HG03025 (cell line): ENCODE measurements around the gene AHRR.
A peak's percentile ranks its signal among the peaks of the same experiment; 100 is the strongest.
"Not testable (repeated sequence)": the region's sequence is repeated elsewhere in the genome, so short reads cannot be mapped to it uniquely, and the experiment has no call there.

Source experiments
- ATAC-seq: cut with Tn5 transposase; IDR thresholded peaks from one replicate; pipeline ENCODE4 v1.9.1; 2021; ENCODE audit warnings: mild to moderate bottlenecking, moderate library complexity; ENCODE audit not compliant: unreplicated experiment, low FRiP score

The AHRR gene

DNA sequence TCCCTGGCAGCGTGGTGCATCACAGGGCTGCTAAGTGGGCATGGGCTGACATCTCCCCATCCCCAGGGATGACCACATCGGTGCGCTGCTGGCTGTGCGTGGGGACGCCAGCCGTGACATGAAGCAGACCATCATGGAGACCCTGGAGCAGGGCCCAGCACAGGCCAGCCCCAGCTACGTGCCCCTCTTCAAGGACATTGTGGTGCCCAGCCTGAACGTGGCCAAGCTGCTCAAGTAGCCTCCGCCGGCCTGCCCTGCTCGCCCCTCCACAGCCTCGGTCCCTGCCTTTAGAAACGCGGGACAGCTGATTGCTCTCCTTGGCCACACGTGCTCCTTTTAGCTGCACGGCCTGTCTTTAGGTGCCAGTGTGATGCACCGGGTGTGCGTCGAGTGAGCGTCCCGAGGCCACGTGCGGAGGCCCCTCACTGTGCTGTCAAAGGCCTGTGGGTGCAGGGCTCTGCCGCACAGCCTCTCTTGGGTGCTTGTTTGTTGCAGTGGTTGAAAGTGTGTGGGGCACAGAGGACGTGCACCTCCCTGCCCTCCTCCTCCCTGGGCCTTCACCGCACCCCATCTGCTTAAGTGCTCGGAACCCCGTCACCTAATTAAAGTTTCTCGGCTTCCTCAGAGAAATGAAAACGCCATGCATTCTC is 145.3 kb downstream of the AHRR start:
- no peak for ATAC-seq

DNA sequence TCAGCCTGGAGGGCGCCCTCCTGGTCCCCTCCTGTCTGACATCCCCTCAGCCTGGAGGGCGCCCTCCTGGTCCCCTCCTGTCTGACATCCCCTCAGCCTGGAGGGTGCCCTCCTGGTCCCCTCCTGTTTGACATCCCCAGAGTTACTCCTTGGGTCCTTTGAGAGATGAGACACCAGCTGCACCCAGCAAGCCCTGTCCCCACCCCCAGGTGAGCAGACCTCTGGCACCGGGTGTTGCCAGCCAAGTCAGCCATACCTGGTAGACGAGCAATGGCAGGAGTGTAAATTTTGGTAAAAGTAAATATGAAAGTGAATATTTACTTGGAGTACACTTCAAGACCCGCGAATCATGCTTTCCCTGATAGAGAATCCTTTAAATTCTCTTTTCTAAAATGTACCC is 146.9 kb downstream of the AHRR start:
- ATAC-seq, result no peak

DNA sequence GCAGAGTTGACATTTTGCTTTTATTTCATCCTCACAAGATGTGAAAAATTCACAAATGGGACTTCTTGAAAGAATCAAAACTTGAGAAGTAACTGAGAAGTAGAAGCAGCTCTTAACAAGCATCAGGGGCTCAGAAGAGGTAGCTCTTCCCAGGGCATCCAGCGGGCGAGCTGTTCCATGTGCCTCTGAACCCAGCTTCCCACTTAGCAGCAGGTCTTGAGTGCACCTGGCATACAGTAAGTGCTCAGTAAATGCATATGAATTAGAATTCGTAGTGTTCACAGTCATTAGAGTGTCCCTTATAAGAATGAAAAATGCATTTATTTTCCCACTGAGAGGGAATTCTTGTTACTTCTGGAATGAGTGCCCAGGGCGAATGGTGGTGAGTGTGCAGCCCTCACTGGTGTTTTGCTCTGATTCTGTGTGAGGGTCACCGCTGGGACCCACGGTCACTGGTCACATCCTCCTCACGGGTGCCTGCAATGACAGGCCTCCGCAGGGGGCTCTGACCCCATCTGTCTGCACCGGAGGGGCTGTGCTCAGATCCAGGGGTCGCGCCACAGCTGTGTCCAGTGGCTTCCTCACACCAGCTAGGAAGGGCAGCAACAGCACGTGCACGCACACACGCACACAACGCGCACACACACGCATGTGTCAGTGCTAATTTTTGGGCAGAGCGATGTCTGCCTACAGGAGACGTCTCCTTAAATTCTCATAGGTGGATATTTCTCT is 148.4 kb downstream of the AHRR start:
- no peak for ATAC-seq

DNA sequence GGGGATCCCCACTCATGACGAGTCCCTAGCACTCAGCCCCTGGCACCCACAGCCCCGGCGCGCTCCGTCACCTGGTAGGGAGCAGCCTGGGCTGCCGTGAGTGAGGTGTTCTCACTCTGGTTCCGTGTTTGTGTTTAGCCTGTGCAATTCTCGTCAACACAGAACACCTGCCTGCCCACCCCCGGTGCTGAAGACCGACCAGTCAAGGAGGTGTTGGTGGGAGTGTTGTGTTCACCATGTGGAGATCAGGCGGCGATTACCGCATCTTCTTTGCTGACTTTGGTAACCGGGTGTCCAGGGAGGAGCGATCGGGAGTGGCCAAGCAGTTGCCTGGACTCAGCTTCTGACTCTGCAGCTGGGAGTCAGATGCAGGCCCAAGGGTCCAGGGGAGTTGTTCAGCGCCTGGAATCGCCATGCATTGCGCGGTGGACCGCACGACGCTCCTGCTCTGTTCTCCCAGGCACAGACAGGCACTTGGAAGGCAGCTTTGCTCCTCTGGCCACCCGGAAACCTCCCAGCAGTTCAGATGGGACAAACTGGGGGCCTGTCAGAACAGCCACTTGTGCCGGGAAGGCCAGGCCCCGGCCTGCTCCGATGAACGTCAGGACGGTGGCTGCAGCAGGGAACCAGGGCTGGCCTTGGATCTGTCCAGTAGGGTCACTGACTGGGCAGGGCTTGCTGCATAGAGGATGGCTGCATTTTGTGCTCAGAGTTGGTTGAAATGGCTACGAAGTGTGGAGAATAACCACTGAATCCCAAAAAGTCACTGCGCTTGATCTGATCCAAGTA is 149.6 kb downstream of the AHRR start:
- no peak for ATAC-seq

DNA sequence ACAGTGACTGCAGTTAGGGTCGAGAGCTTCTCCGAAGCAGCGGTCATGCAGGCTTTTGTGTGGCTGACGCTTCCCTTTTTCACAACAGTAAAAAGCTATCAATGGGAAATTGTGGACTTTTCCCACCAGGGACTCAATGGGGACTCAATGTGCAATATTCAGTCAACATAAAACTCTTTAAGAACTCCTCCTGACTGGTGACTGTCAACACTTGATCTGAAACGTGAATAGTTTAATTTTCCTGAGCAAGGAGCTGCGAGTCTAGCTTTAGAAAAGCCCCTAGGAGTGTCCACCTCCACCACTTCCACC is 150.2 kb downstream of the AHRR start:
- ATAC-seq, result no peak

DNA sequence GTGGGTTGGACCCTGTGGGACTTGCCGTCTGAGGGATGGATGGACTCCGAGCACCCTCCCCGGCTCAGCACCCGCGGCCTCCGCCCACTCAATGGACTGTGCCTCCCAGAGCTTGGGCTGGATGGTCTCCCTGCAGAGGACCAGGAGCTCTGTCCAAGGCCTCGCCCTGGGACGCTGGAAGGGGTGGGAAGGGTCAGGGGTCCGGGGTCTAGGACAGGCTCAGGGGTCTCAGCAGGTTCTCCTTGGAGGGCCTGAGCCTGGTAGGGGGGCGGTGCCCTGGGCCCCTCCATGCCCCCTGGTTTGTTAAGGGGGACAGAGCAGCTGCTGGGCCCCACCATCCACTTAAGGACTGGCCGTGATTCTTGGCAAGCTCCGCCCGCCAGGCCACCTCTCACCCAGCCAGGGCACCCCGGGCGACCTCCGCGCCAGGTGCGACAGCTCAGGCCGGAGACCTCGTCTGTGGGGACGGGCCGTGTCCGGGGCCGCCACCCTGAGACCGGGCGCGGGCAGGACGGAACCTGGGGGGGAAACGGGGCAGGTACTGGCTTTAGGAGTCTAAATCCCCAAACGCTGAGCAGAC is 150.7 kb downstream of the AHRR start:
- peak; percentile 22 for ATAC-seq

DNA sequence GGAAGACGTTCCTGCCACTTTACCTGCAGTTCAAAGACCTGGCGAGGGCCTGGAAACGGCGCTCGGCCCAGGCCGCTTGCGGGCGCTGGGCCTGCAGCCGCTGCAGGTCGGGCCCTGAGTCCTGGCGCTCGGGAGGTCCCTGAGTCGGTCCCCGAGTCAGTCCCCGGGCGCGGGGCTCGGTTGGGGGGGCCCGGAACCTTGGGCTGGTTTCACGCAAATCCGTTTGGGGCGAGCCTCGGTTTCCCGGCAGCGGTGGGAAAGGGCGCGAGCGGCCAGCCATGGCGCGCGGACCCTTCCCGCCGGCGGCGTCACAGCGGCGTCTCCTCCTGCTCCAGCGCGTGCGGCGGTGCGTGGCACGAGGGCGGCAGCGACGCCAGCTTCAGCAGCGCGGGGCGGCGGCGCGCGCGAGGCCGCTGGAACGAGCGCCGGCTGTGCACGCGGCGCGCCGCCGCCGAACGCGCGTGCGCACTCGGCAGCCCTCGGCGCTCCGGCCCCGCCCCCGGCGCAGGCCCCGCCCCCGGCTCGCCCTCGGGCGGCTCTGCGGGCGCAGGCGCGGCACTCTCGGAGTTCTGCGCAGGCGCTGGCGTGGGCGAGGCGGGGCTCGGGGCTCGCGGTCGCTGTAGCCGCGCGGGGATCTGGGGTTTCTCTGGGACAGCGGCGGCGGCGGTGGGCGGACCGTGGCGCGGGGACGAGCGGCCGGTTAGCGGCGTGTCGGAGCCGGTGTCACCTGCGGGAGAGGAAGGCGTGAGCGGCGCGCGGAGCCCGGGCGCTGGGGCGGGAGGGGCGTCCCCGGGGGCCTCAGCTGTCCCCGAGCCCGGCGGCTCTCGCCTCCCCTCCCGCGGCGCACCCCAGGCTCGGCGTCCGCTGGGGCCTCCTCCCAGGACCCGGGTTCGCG is 151.4 kb downstream of the AHRR start:
- peak; percentile 58 for ATAC-seq

DNA sequence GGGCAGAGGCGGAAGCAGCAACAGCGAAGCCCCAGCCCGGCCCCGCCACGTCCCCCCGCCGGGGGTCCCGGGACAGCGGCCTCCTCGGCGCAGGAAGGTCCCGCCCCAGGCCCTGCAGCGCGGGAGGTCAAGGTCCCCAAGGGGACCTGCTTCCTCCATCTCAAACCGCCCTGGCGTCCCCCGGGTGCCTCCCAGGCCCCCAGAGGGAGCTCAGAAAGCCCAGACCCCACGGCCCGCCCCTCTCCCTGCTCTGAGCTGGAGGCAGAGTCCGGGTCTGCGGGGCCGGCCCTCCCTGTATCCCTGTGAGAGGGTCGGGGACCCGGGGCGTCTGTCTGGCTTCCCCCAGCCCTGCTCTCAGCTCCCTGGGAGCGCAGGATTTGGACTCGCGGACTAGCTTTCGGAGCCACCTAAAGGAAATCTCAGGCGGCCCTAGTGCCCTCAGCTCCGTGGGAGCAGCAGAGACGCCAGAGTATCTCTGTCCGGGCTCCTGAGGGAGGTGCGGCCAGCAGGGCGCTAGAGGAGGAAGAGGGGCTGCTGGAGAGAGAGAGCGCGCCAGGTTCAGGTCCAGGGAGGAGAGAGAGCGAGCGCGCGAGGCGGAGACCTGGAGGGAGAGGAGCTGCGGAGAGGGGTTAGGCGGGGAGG is 152.2 kb downstream of the AHRR start:
- ATAC-seq, result peak; percentile 18

DNA sequence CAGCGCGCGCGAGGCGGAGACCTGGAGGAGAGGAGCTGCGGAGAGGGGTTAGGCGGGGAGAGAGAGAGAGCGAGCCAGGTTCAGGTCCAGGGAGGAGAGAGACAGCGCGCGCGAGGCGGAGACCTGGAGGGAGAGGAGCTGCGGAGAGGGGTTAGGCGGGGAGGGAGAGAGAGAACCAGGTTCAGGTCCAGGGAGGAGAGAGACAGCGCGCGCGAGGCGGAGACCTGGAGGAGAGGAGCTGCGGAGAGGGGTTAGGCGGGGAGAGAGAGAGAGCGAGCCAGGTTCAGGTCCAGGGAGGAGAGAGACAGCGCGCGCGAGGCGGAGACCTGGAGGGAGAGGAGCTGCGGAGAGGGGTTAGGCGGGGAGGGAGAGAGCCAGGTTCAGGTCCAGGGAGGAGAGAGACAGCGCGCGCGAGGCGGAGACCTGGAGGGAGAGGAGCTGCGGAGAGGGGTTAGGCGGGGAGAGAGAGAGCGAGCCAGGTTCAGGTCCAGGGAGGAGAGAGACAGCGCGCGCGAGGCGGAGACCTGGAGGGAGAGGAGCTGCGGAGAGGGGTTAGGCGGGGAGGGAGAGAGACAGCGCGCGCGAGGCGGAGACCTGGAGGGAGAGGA is 152.8 kb downstream of the AHRR start:
- ATAC-seq, result not testable (repeated sequence)

DNA sequence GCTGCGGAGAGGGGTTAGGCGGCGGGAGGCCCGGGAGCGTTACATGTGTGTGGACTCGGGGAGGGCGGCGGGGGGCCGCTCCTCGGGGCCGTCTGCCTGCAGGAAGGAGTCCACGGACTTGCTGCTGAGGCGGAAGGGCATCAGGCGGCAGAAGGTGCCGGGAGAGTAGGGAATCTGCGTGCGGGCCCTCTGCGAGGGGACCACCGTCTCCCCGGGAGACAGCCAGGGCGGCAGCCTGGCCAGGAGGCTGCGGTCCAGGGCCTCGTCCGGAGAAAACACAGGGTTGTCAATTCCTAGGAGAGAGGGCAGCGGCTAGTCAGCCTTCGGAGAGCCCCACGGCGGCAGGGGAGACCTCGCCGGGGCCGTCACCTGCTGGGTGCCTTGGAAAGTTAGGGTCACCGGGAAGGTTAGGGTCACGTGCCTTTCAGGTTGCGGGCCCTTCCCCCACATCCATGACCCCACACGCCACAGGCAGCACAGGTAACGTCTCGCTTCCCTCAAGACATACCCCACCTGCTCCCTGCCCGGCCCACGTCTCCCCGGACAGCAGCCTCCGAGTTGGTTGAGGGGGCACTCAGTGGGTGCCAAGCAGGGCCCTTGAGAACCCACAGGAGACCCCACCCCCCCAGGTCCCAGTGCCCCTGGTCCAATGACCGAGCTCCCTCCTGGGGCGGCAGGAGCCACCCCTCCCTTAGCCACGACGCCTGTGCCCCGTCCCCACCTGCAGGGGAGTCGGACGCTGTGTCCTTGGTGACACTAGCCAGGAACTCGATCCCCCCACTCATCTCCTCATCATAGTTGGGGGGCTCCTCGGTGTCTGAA is 153.5 kb downstream of the AHRR start:
- ATAC-seq, result no peak

DNA sequence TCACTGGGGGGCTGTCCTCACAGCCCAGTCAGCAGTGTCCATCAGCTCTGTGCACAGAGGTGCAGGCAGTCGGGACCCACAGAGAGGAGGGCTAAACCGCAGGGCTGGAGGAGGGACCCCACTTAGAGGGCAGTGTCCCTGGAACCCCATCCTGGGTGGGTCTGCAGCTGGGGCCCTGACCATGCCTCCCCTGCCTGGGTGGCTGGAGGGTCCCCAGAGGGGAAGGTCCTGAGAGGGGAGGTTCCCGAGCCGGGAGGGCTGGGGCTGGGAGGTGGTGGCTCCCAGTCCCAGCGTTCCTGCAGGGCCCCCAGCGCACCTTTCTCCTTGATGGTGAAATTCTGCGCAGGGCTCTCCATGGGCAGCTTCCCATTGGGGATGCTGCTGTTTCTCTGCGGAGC is 154.2 kb downstream of the AHRR start:
- ATAC-seq, result no peak

DNA sequence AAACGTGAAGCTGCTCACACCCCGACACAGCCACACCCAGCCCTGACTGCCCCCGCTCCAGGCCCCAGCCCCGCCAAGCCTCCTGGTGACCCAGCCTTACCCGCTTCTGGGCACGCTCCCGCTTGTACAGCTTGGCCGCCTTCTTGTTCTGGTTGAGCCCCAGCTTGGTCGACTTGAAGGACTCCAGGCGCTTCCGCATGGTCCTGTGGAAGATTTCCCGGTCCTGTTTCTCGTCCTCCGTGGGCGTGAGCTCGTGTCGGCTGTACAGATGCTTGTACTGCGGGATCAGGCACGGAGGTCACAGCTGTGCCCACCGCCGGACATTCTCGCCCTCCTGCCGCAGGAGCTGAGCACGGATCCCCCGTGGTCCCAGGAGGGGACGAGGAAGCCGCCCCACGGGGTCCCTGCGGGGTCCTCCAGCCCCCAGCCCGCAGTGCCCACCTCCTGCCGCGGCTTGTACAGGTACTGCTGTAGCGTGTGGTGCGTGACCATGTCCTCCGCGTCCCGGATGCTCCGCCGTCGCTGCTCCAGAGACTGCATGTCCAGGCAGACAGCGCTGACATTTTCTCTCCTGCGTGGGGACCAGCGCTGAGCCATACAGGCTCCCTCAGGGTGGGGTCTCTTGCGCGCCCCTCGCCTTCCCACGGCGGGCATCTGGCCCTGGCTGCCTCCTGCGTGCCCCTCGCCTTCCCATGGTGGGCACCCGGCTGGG is 154.7 kb downstream of the AHRR start:
- no peak for ATAC-seq

DNA sequence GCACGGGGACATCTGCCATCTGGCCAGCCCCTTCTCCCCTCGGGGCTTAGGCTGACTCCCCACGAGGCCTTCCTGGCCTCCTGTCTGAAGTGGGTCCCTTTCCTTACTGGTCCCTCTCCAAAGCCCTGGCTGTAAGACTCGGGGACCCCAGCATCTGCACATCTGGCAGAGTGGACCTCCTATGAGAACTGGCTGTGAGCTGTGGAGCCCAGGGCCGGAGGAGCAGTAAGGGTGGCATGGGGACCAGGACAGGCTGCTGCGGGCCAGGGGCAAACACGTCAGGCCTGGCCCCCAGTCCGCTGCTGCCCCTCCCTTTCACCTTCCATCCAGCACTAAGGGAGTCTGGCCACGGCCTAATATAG is 155.3 kb downstream of the AHRR start:
- ATAC-seq, result no peak

DNA sequence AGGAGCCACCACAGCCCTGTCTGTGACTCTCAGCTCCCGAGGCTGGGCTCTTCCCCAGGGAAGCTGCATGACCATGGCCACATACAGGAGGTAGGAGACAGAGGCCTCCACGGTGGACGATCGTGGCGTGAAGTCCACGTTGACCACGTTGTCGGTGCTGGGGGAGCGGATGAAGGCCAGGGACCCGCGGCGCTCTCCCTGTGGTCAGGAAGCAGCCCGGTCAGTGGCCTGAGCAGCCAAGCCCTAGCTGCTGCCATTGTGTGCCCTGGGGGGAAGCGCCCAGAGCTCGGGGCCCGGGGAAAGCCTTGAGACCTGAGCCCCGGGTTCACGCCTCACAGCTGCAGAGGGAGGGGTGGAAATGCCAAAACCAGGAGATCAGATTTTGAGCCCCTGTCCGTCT is 155.7 kb downstream of the AHRR start:
- ATAC-seq, result no peak

DNA sequence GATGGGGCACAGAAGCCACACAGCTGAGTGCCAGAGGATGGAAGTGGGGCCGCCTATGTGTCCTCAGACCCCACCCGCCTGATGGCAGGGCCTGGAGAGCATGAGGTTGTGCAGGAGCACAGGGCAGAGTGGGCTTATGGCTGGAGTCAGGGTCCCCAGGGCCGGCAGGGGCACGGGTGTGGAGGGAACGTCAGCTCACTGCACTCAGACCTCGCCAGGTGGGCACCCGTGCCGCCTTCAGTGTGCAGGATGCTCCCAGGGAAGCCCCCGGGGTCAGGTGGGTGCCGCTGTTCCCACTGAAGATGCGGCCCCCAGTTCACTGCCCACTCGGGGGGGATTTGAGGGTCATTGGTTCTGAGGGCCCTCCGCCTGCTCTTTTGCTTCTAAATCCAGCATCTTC is 156.4 kb downstream of the AHRR start:
- ATAC-seq, result no peak

DNA sequence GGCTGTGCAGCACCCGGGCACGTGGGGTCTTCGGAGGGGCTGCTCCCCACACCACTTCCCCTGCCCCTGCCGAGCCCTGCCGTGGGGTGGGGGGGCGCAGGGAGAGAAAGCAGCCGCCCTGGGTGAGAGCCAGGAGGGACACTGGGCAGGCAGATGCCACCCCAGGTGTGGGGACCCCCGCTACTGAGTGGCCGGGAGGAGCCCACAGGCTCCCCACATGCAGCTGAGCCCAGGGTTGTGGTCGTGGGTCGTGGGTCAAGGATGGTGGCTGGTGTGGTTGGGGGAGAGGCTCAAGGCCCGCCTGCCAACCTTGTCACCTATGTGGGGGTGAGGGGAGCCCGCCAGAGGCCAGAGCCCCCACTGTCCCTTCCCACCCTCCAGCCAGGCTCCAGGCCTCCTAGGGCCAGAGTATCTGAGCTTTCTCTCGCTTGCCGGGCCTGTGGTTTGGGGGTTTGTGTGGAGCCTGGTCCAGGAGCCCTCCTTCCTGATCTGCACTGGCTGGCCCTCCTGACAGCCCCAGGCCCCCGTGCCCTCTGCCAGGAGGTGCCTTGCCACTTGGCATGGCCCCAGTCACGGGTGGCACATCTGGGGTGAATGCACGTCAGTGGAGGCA is 157.0 kb downstream of the AHRR start:
- no peak for ATAC-seq

DNA sequence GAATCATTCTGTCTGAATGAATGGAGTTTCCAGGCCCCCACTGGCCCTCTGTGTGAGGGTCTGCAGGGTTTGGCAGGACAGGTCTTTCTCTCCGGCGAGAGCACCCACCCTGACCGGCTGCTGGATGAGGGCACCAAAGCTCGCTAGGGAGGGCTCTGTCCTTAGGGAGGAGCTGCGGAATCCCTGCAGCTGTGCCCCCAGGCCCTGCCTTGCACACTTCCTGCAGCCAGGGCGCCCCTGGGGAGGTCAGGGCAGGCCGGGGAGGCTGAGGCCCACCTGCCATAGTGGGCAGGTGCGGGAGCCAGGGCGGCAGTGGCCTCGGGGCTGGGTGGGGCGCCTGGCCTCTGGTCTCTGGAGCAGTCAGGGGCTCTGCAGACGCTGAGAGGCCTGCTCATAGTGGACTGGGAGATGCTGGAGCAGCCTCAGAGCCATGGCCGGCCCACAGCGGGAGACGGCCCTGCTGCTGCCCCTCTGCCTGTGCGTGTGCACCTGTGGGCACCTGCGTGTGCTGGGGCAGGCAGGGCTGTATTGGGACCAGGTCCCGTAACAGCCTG is 157.5 kb downstream of the AHRR start:
- no peak for ATAC-seq
